Measurements from ENCODE around the gene GPR12. TPM values are rescaled to one million over a fixed set of nuclear protein-coding genes. Genes with fewer than 3 reads are reported as not detected.
A peak's percentile ranks its signal among the peaks of the same experiment; 100 is the strongest.

GPR12 gene
- under 1 TPM in 3 of 4 donors, not detected in 1; under 0.01 to 0.16 (median 0.14) TPM for total RNA-seq
- polyA plus RNA-seq, result under 1 TPM in 1 of 3 donors, not detected in 2; 0.03 TPM

- DNase-seq, result no peak
- WGBS, 2 donors, result 2 to 3% methylated on average over 87 of the region's 87 CpGs
- H3K4me1 ChIP-seq, result peaks cover 0 to 35% (median 27%) of the 10 kb centered on the region in 4 donors
- no peaks in the 10 kb centered on the region for H3K36me3 ChIP-seq
- H3K4me3 ChIP-seq, result peak within 1 kb of the TSS; percentile 0 to 43 (median 32)
- no peak within 1 kb of the TSS for H3K27ac ChIP-seq
- H3K27me3 ChIP-seq, result peaks cover 28 to 85% (median 51%) of the 10 kb centered on the region in 3 donors
- intact Hi-C loops (cut with DNase I), result no loop called here
- TF ChIP-seq POLR2A (IDR thresholded peaks at IDR 0.05) (no peak), POLR2AphosphoS5 (IDR thresholded peaks at IDR 0.05) (no peak), EP300 (IDR thresholded peaks at IDR 0.05) (no peak), CTCF (IDR thresholded peaks at IDR 0.05) (no peak)
- H3K9me3 ChIP-seq, result no peaks in the 10 kb centered on the region
These were observed at the start of gene GPR12 for GRCh38 chr13:26759907-26760831. Gene GPR12 (minus strand): TSS chr13:26760786. CDS start chr13:26759827, 959 bp downstream.

GRCh38 chr13:26810095-26810494 is 49.5 kb upstream of the GPR12 start:
- no peak for TF ChIP-seq POLR2AphosphoS5 (IDR thresholded peaks at IDR 0.05)
- no peak for TF ChIP-seq POLR2A (IDR thresholded peaks at IDR 0.05)
- TF ChIP-seq EP300 (IDR thresholded peaks at IDR 0.05), result no peak
- TF ChIP-seq CTCF (IDR thresholded peaks at IDR 0.05), result no peak

GRCh38 chr13:26806891-26807290 is 46.3 kb upstream of the GPR12 start:
- no peak for DNase-seq

More at GRCh38 chr13:26810095-26810494, 49.5 kb upstream of the GPR12 start:
- Histone ChIP-seq H3K4me3 (no peak overlapping the region), H3K27ac (no peak overlapping the region), H3K27me3 (no peaks in the 10 kb centered on the region), H3K36me3 (no peaks in the 10 kb centered on the region), H3K9me3 (no peaks in the 10 kb centered on the region), H3K4me1 (no peaks in the 10 kb centered on the region)
- 17 to 49% methylated on average over 2 of the region's 2 CpGs for WGBS, 2 donors
- DNase-seq, result no peak
- intact Hi-C loops (cut with DNase I), result no loop called here

GRCh38 chr13:26787961-26788360 is 27.4 kb upstream of the GPR12 start:
- H3K27me3 ChIP-seq, result peaks cover 0 to 34% (median 0%) of the 10 kb centered on the region in 3 donors
- TF ChIP-seq POLR2A (IDR thresholded peaks at IDR 0.05) (no peak), EP300 (IDR thresholded peaks at IDR 0.05) (no peak), POLR2AphosphoS5 (IDR thresholded peaks at IDR 0.05) (no peak), CTCF (IDR thresholded peaks at IDR 0.05) (no peak)
- H3K36me3 ChIP-seq, result no peaks in the 10 kb centered on the region
- no peak for DNase-seq
- intact Hi-C loops (cut with DNase I), result no loop called here
- H3K4me3 ChIP-seq, result no peak overlapping the region
- no peak overlapping the region for H3K27ac ChIP-seq
- WGBS, 2 donors, result 85 to 90% methylated on average over 3 of the region's 3 CpGs
- H3K4me1 ChIP-seq, result no peaks in the 10 kb centered on the region
- no peaks in the 10 kb centered on the region for H3K9me3 ChIP-seq

More at GRCh38 chr13:26806891-26807290, 46.3 kb upstream of the GPR12 start:
- Histone ChIP-seq H3K9me3 (no peaks in the 10 kb centered on the region), H3K27ac (no peak overlapping the region), H3K27me3 (peaks cover 0 to 3% (median 0%) of the 10 kb centered on the region in 3 donors), H3K36me3 (no peaks in the 10 kb centered on the region), H3K4me1 (no peaks in the 10 kb centered on the region), H3K4me3 (no peak overlapping the region)
- TF ChIP-seq CTCF (IDR thresholded peaks at IDR 0.05) (no peak), EP300 (IDR thresholded peaks at IDR 0.05) (no peak), POLR2AphosphoS5 (IDR thresholded peaks at IDR 0.05) (no peak), POLR2A (IDR thresholded peaks at IDR 0.05) (no peak)
- intact Hi-C loops (cut with DNase I), result no loop called here

Data from sigmoid colon (tissue), 7 donors.